GM21526 (cell line): ENCODE measurements around the gene HNRNPCL2.
"Not testable (repeated sequence)": the region's sequence is repeated elsewhere in the genome, so short reads cannot be mapped to it uniquely, and the experiment has no call there.

Source experiments
- ATAC-seq: cut with Tn5 transposase; IDR thresholded peaks from one replicate; pipeline ENCODE4 v1.9.1; 2021; ENCODE audit warnings: moderate library complexity; ENCODE audit not compliant: unreplicated experiment, low FRiP score

The HNRNPCL2 gene

GRCh38 chr1:13116754-13117153 is at the start of gene HNRNPCL2:
TSS of gene HNRNPCL2 (minus strand) at chr1:13116854. CDS start at chr1:13116400, 454 bp downstream.
- not testable (repeated sequence) for ATAC-seq

GRCh38 chr1:13165531-13165930 is 48.9 kb upstream of the HNRNPCL2 start, which contains the start of gene HNRNPCL4:
TSS of gene HNRNPCL4 (minus strand) at chr1:13165631. CDS start at chr1:13165467, 164 bp downstream.
- ATAC-seq, result not testable (repeated sequence)

GRCh38 chr1:13155909-13156308 is 39.3 kb upstream of the HNRNPCL2 start, which contains the start of gene PRAMEF26:
TSS of gene PRAMEF26 (minus strand) at chr1:13156009. CDS start at chr1:13153095, 2,914 bp downstream.
- not testable (repeated sequence) for ATAC-seq

GRCh38 chr1:13070474-13070873 is 46.2 kb downstream of the HNRNPCL2 start, which contains the start of gene PRAMEF25:
TSS of gene PRAMEF25 (plus strand) at chr1:13070774. CDS start at chr1:13073694, 2,920 bp downstream.
- not testable (repeated sequence) for ATAC-seq
